GM19025 (cell line): Measurements from ENCODE around the gene ALDH3B2.

Experiments used
- ATAC-seq: cut with Tn5 transposase; IDR thresholded peaks from one replicate; pipeline ENCODE4 v1.9.1; 2021; ENCODE audit warnings: mild to moderate bottlenecking, low read depth, moderate library complexity; ENCODE audit not compliant: unreplicated experiment

ALDH3B2 gene

GRCh38 chr11:67617243-67617953 is 57.0 kb downstream of the ALDH3B2 start:
- no peak for ATAC-seq

DNA sequence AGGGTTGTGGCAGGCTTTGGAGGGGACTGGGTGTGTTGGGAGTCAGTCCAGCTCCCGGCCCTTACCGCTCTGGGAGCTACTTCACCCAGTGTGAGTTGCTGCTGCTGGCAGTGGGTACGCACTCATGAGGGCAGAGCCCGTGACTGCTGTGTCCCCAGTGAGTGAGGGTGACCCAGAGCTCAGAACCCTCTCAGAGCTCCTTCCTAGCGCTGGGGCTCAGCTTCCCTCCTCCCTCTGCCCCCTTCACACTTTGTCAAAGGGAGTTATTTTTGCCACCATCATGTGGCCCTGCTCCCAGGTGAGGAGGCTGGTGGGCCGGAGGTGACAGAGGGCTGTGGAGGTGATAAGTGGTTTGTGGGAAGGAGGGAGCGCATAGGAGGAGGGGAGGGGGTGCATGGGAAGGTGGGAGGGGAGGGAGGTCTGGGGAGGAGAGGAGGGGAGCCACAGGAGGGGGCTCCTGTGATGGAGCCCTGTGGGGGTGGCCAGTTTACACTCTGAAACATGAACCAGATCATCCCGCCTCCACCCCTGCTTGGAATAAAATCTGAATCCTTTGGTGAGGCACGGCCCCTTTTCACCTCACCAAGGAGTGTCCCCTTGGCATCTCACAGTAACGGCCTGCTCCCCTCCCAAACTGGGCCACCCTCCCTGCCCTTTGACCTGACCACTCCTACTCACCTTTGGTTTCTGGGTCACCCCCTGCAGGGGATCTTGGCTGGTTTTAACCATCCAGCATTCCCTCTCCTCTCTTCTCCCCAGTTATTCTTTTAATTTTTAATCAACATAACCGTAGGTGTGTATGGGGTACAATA is 57.8 kb downstream of the ALDH3B2 start:
- ATAC-seq, result no peak

DNA sequence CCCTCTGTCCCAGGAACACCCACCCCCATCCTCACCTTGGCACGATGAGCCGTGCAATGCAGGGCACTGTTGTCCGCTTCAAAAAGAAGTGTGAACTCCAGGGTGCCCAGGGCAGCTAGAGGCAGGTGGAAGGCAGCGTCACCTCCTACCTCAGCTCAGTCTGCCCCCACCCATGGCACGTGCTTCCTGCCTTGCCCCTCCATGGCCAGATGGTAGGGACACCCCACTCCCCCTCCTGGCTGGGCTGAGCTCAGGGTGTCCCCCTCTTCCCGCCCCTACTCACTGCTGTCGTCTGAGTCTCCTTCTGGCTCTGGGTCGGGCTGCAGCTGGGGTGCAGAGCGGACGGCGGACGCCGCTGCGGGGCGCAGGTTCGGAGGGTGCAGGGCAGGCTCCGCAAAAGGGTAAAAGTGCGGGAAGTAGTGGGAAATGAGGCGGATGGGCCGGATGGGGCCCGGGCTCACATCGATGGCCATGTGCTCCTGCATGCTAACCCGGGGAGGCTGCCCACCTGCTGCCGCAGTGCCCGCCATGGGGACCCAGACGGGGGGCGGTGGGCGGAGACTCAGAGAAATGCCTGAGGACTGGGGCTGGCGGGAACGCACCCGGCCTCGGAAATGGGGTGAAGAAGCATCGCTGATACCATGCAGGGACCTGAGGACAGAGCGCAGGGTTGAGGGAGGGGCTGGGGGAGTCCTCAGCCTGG is 58.5 kb downstream of the ALDH3B2 start:
- ATAC-seq, result no peak

- no peak for ATAC-seq
Measured at GRCh38 chr11:67614730-67615714, 59.4 kb downstream of the ALDH3B2 start.

GRCh38 chr11:67613960-67614715 is 60.3 kb downstream of the ALDH3B2 start:
- ATAC-seq, result peak; percentile 87

DNA sequence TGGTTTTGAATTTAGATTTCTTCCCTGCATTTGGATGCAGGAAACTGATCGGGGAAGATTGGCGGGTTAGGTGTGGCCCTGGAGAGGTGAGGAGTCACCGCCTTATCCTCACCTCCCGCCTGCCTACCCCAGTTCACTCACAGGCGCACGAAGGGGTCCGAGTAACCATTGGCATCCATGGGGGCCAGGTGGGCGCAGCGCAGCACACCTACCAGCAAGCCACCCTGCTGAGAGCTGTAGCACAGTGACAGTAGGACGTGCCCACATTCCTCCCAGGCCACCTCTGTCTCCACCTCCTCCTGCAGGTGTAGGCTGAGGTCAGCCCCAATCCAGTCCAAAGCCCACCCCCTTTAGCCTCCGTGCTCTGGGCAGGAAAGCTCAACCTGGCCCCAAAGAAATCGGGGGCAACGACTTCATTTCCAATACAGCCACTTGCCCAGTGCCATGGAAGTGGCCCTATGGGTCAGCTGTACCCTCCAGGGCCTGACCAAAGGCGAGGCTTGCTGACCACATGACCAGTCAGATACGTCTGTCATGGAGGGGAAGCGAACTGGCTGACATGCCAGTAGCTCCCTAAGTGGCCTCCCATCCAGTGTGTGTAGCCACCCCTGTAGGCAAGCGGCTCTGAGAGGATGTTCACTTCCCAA is 61.0 kb downstream of the ALDH3B2 start:
- ATAC-seq, result no peak

- ATAC-seq, result no peak
Measured at GRCh38 chr11:67612751-67613150, 61.7 kb downstream of the ALDH3B2 start.
